HG03521 (cell line): Measurements from ENCODE around the gene CCNB1IP1.
"Not testable (repeated sequence)": the region's sequence is repeated elsewhere in the genome, so short reads cannot be mapped to it uniquely, and the experiment has no call there.

ENCODE experiments used
- ATAC-seq: cut with Tn5 transposase; IDR thresholded peaks from one replicate; pipeline ENCODE4 v1.9.1; 2021; ENCODE audit warnings: mild to moderate bottlenecking, moderate library complexity; ENCODE audit not compliant: unreplicated experiment

CCNB1IP1 gene

DNA sequence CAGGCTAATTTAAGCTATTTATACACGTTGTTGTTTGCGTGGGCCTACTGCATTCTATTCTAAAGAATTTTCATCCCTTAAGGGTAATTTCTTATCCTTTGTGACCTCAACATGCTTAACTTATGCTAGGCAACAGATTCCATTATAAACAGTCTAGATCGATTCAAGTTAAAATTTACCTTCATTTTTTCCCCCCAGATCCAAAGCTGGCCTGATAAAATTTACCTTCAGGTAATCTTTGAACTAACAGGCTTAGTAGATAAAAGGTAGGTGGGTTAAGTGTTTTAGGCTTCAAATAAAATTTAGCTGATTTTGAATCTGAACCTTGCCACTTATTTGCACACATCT is 389 bp upstream of the CCNB1IP1 start:
- no peak for ATAC-seq

- no peak for ATAC-seq
Observed at GRCh38 chr14:20332431-20332787, 670 bp downstream of the CCNB1IP1 start.

DNA sequence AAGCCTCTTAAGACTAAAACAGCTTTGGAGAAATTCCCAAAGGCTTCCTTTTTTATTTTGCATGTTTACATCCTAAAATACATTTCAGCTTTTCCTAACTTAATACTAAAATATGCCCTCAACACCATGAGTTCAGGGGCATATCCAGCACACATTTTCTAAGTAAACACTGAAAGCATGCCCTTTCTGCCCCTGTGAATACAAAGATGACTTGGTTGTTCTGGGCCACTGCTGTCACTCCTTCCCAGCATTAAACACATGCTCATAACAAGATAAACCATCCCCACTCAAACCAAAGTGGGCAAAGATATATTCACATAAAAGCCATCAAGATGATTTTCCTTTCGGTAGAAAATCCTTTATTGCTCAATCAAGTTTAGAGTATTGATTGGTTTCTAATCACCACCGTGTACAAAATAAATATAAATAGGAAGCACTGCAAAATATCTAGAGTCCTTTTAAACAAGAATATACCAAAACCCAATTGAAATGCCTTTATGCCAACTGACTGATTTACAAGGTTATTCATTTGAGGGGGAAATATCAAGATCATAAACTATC is 1.9 kb downstream of the CCNB1IP1 start:
- ATAC-seq: no peak

- no peak for ATAC-seq
Observed at GRCh38 chr14:20329355-20329754, 3.7 kb downstream of the CCNB1IP1 start.

GRCh38 chr14:20328705-20329104 is 4.4 kb downstream of the CCNB1IP1 start:
- no peak for ATAC-seq

- no peak for ATAC-seq
Observed at GRCh38 chr14:20327005-20327869, 5.8 kb downstream of the CCNB1IP1 start.

DNA sequence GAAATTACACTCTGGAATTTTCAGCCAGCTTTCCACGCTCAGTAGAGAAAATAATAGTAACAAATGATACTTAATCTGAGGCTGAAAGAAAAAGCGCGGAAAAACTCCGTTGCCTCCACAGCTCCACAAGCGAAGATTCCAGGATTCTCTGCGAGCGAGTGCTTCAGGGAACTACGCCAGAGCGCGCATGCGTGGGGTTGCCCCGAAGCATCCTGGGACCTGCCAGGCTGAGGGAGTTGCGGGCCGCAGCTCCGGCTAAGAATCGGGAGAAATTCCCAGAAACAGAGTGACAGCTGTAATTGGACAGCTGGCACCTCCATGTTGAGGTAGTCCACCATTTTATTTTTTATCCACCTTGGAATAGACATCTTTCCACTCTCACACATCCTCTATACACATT is 15.4 kb downstream of the CCNB1IP1 start:
- ATAC-seq: no peak

DNA sequence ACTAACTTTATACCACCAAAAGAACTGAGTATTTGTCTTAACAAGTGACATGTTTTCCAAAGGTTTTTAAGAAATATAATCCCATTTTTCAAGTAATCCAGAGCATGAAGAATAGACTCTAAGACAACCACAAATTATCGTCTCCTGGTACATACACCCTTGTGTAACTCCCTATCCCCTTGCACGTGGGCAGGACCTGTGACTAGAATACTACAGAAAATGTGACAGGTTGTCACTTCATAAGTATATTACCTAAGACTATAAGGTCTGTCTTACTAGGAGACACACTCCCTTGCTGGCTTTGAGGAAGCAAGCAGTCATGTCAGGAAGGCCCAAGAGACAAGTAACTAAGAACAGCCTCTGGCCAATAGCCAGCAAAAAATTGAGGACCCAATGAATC is 19.1 kb downstream of the CCNB1IP1 start:
- no peak for ATAC-seq

GRCh38 chr14:20306079-20306423 is 27.0 kb downstream of the CCNB1IP1 start:
- no peak for ATAC-seq

- peak; percentile 94 for ATAC-seq
Observed at GRCh38 chr14:20305265-20306078, 27.6 kb downstream of the CCNB1IP1 start, which contains the start of gene TTC5. TTC5 (minus strand) TSS chr14:20305951; CDS start chr14:20305937, 14 bp downstream.

DNA sequence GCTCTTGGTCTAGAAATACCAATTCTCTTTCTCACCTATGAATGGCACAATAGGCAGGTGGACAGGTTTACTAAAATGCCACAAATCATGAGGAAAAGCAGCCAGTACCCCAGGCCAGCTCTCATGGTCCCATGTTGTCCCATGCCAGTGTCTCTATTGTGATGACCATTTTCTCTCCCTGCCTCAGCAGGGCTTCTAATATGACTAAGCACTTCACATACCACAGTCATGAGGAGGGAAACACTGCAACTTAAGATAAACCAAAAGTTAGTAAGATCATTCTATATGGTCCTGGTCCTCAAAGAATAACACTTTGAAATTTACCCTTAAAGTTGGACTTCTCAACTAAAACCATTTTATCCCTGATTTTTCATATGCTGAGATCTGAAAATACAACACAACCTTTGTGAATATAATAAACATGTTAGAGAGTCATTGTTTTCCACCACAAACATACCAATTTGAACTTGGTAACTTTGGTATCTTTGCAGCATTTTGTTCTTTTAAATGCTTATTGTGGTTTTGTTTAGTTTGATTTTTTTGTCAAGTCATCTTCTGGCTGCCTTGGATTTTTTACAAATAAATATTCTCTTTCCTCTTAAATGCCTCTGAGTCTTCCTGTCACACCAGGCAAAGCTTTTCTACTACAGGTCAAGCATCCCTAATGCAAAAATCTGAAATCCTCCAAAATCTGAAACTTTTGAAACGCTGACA is 30.9 kb downstream of the CCNB1IP1 start:
- no peak for ATAC-seq

GRCh38 chr14:20295067-20295466 is 38.0 kb downstream of the CCNB1IP1 start:
- peak; percentile 70 for ATAC-seq

DNA sequence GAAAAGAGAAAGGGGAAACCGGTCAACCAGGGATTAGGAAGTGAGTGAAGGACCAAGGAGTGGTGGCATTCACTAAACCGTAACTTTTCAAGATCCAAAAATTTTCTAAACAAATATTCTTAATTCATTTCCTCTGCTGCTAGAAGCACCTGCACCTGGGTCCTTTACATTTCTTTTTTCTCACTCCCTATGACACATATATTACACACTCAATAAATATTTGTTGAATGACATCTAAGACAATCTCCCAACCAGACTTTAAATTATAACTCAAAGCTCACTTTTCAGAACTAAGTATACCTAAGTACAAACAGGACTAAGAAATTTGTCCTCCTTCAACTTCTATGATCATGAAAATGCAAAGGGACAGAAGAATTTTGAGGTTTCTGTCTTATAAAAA is 38.4 kb downstream of the CCNB1IP1 start:
- no peak for ATAC-seq

DNA sequence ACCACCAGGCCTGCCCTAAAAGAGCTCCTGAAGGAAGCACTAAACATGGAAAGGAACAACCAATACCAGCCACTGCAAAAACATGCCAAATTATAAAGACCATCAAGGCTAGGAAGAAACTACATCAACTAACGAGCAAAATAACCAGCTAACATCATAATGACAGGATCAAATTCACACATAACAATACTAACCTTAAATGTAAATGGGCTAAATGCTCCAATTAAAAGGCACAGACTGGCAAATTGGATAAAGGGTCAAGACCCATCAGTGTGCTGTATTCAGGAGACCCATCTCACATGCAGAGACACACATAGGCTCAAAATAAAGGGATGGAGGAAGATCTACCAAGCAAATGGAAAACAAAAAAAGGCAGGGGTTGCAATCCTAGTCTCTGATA is 51.1 kb downstream of the CCNB1IP1 start:
- not testable (repeated sequence) for ATAC-seq

- not testable (repeated sequence) for ATAC-seq
Observed at GRCh38 chr14:20280265-20280664, 52.8 kb downstream of the CCNB1IP1 start.

GRCh38 chr14:20278414-20278813 is 54.7 kb downstream of the CCNB1IP1 start:
- ATAC-seq: no peak

- ATAC-seq: no peak
Observed at GRCh38 chr14:20277409-20277808, 55.7 kb downstream of the CCNB1IP1 start.

GRCh38 chr14:20274062-20274461 is 59.0 kb downstream of the CCNB1IP1 start:
- no peak for ATAC-seq

GRCh38 chr14:20264361-20264760 is 68.7 kb downstream of the CCNB1IP1 start:
- not testable (repeated sequence) for ATAC-seq

DNA sequence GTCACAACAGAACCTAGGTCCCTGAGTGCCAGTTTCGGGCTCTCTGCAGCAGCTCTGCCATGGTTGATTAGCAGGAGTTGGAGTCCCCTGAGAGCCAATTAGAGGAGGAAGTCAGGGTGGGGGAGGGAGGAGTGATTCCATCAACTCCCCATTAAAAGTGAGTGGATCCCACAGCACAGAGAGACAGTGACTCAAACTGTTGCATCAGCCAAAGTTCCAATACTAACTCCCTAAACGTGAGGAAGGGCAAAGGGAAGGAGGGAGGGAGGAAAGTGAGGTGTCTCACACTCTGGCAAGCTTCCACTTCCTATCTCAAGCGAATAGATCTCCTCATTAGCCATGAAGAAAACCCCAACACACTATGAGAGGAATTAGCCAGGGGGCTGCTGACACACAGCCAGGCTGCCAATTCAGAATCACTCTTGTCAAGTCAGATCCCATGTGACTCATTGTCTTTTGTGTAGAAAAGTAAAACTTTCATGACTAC is 70.4 kb downstream of the CCNB1IP1 start:
- no peak for ATAC-seq
